Smooth muscle cell (in vitro differentiated cells): ENCODE measurements around the gene PALM. TPM values are rescaled to one million over a fixed set of nuclear protein-coding genes. Genes with fewer than 3 reads are reported as not detected.
A peak's percentile ranks its signal among the peaks of the same experiment; 100 is the strongest.
"Not testable (repeated sequence)": the region's sequence is repeated elsewhere in the genome, so short reads cannot be mapped to it uniquely, and the experiment has no call there.

ENCODE experiments used
- DNase-seq: peaks from one replicate; lab custom pipeline; 2025; ENCODE audit not compliant: unreplicated experiment; lab: John Stamatoyannopoulos, UW
- H2AFZ ChIP-seq: fragments of 200-600 bp; sonication (generic); 2 replicates; pipeline ENCODE4 v1.6.0; 2016; ENCODE audit warnings: antibody characterized with exemption, low read depth, mild to moderate bottlenecking
- H3F3A ChIP-seq: fragments of 200-600 bp; sonication (generic); 2 replicates; pipeline ENCODE4 v1.6.0; 2017; ENCODE audit warnings: antibody characterized with exemption, low read depth
- H3K27ac ChIP-seq: fragments of 200-600 bp; sonication (generic); 2 replicates; pipeline ENCODE4 v1.5.1; 2016; ENCODE audit warnings: low read depth, mild to moderate bottlenecking
- H3K27me3 ChIP-seq: fragments of 200-600 bp; sonication (generic); 2 replicates; pipeline ENCODE4 v1.6.1; 2016; ENCODE audit warnings: low read depth, mild to moderate bottlenecking
- H3K36me3 ChIP-seq: fragments of 200-600 bp; sonication (generic); 2 replicates; pipeline ENCODE4 v1.5.1; 2016; ENCODE audit warnings: low read depth
- H3K4me1 ChIP-seq: fragments of 200-600 bp; sonication (generic); 2 replicates; pipeline ENCODE4 v1.5.1; 2016; ENCODE audit warnings: low read depth
- H3K4me2 ChIP-seq: fragments of 200-600 bp; sonication (generic); 2 replicates; pipeline ENCODE4 v1.6.0; 2016; ENCODE audit warnings: mild to moderate bottlenecking
- H3K4me3 ChIP-seq: fragments of 200-600 bp; sonication (generic); 2 replicates; pipeline ENCODE4 v1.5.1; 2016; ENCODE audit warnings: mild to moderate bottlenecking
- H3K79me2 ChIP-seq: fragments of 200-600 bp; sonication (generic); 2 replicates; pipeline ENCODE4 v1.6.0; 2016; ENCODE audit warnings: low read depth, mild to moderate bottlenecking
- H3K9ac ChIP-seq: fragments of 200-600 bp; sonication (generic); 2 replicates; pipeline ENCODE4 v1.6.0; 2016; ENCODE audit warnings: low read depth
- H3K9me3 ChIP-seq: fragments of 200-600 bp; sonication (generic); replicated peaks from 2 replicates; pipeline ENCODE4 v1.5.1; 2016; ENCODE audit warnings: low read depth
- H4K20me1 ChIP-seq: fragments of 200-600 bp; sonication (generic); 2 replicates; pipeline ENCODE4 v1.6.0; 2016; ENCODE audit warnings: low read depth
- WGBS: methylation state at CpG from one replicate; pipeline ENCODE4 v1.1.7; 2016; ENCODE audit warnings: low lambda C conversion rate; 5-methylcytosine and 5-hydroxymethylcytosine counted together
- polyA plus RNA-seq: library from polyadenylated mRNA; unstranded; fragments of >200 nt; fragmentation: Nextera tagmentation; extraction: Ambion mirVana; gene quantifications from 2 replicates; pipeline ENCODE4 v1.2.1, GENCODE V29; 2016
- total RNA-seq: library from RNA; depleted of rRNA; stranded (reverse); fragments of >200 nt; gene quantifications from 2 replicates; pipeline ENCODE4 v1.2.3, GENCODE V29; 2014
- TF ChIP-seq, protein P1 (sequence below): fragments of 200-600 bp; sonication (generic); IDR thresholded peaks from 2 replicates; pipeline ENCODE4 v1.5.1; 2017; ENCODE audit warnings: borderline replicate concordance, mild to moderate bottlenecking, antibody characterized with exemption; ENCODE audit not compliant: insufficient read depth, poor library complexity, severe bottlenecking

The PALM gene
- total and polyA plus RNA-seq, 2 experiments from 2014 or later, result 11.1 to 16.6 TPM

DNA sequence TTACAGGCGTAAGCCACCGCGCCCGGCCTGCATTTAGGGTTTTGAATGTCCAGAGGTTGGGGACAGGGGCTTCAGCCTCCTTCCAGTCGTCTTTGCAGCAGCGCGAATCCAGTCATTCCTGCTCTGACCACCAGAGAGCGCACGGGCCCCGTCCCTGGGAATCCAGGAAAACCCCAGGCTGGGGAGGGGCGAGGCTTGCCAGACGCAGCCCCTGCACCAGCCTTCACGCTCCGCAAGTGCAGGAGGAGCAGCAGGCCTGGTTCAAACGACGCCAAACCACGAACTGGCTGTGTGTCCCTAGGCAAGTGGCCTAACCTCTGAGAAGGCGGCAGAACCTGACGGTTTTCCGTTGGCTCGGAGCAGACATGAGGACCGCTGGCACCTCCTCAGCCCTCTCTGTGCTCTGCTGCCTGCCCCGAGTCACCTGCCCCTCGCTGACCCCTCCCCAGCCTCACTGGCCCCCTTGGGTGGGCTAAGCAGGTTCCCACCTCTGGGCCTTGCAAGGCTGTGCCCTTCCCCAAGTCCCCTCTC is 43.8 kb upstream of the PALM start:
- Histone ChIP-seq H3K4me3 (no peak overlapping the region), H4K20me1 (peaks cover 27% of the 10 kb centered on the region), H3K9ac (no peak overlapping the region), H3K27me3 (no peaks in the 10 kb centered on the region), H3K4me2 (peak overlapping the region; percentile 85), H2AFZ (peak overlapping the region; percentile 69), H3K9me3 (no peaks in the 10 kb centered on the region), H3F3A (peaks cover 6% of the 10 kb centered on the region), H3K4me1 (peaks cover 15% of the 10 kb centered on the region), H3K79me2 (peaks cover 36% of the 10 kb centered on the region), H3K27ac (no peak overlapping the region), H3K36me3 (no peaks in the 10 kb centered on the region)
- 16% methylated on average over 24 of the region's 24 CpGs for WGBS
- TF ChIP-seq, protein P1, sequence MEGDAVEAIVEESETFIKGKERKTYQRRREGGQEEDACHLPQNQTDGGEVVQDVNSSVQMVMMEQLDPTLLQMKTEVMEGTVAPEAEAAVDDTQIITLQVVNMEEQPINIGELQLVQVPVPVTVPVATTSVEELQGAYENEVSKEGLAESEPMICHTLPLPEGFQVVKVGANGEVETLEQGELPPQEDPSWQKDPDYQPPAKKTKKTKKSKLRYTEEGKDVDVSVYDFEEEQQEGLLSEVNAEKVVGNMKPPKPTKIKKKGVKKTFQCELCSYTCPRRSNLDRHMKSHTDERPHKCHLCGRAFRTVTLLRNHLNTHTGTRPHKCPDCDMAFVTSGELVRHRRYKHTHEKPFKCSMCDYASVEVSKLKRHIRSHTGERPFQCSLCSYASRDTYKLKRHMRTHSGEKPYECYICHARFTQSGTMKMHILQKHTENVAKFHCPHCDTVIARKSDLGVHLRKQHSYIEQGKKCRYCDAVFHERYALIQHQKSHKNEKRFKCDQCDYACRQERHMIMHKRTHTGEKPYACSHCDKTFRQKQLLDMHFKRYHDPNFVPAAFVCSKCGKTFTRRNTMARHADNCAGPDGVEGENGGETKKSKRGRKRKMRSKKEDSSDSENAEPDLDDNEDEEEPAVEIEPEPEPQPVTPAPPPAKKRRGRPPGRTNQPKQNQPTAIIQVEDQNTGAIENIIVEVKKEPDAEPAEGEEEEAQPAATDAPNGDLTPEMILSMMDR, result peak; percentile 92
- peak; percentile 70 for DNase-seq

GRCh38 chr19:666985-667573 is 41.7 kb upstream of the PALM start:
- H3K9ac ChIP-seq, H3K27ac ChIP-seq, DNase-seq, H3K4me3 ChIP-seq, H3K4me2 ChIP-seq, H4K20me1 ChIP-seq, H3K9me3 ChIP-seq, H3K4me1 ChIP-seq, H3F3A ChIP-seq, H2AFZ ChIP-seq, H3K36me3 ChIP-seq, H3K27me3 ChIP-seq: not testable (repeated sequence)
- H3K79me2 ChIP-seq, result peaks cover 15% of the 10 kb centered on the region
- 88% methylated on average over 37 of the region's 38 CpGs for WGBS

DNA sequence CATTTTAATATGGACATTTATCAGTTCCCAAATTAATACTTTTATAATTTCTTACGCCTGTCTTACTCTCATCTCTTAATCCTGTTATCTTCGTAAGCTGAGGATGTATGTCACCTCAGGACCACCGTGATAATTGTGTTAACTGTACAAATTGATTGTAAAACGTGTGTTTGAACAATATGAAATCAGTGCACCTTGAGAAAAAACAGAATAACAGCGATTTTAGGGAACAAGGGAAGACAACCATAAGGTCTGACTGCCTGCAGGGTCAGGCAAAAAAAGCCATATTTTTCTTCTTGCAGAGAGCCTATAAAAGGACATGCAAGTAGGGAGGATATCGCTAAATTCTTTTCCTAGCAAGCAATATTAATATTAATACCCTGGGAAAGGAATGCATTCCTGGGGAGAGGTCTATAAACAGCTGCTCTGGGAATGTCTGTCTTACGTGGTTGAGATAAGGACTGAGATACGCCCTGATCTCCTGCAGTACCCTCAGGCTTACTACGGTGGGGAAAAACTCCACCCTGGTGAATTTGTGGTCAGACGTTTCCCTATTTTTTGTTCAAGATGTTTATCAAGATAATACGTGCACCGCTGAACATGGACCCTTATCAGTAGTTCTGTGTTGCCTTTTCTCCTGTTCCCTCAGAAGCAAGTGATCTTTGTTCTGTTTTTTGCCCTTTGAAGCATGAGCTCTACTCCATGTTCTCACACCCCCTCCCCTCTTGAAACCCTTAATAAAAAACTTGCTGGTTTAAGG is 39.9 kb upstream of the PALM start:
- H3K27ac ChIP-seq, H3K4me3 ChIP-seq, DNase-seq, H3K79me2 ChIP-seq, H2AFZ ChIP-seq, H3K27me3 ChIP-seq, H4K20me1 ChIP-seq, H3K9ac ChIP-seq, H3K4me1 ChIP-seq, H3K4me2 ChIP-seq, H3K36me3 ChIP-seq, H3K9me3 ChIP-seq, H3F3A ChIP-seq: not testable (repeated sequence)
- WGBS, result 67% methylated on average over 12 of the region's 12 CpGs

- no peaks in the 10 kb centered on the region for H3K4me1 ChIP-seq
- no peaks in the 10 kb centered on the region for H3K27me3 ChIP-seq
- H3K27ac ChIP-seq, result no peak overlapping the region
- no peaks in the 10 kb centered on the region for H3K79me2 ChIP-seq
- TF ChIP-seq, protein P1, result no peak
- no peak overlapping the region for H3K9ac ChIP-seq
- no peak for DNase-seq
- no peaks in the 10 kb centered on the region for H3K9me3 ChIP-seq
- WGBS, result 79% methylated on average over 9 of the region's 9 CpGs
- no peak overlapping the region for H3K4me3 ChIP-seq
- peaks cover under 1% of the 10 kb centered on the region for H3F3A ChIP-seq
- no peak overlapping the region for H2AFZ ChIP-seq
- no peak overlapping the region for H3K4me2 ChIP-seq
- no peaks in the 10 kb centered on the region for H4K20me1 ChIP-seq
- H3K36me3 ChIP-seq, result no peaks in the 10 kb centered on the region
Measured at GRCh38 chr19:670609-671075, 38.1 kb upstream of the PALM start.
